H1 (cell line): ENCODE measurements around the gene MYH10. TPM values are rescaled to one million over a fixed set of nuclear protein-coding genes. Genes with fewer than 3 reads are reported as not detected.

Experiments used
- CEBPB ChIP-seq: IDR thresholded peaks from 2 replicates; pipeline ENCODE4 v1.6.1; 2012; ENCODE audit warnings: low read depth, low read length
- GABPA ChIP-seq: IDR thresholded peaks from 2 replicates; pipeline ENCODE4 v1.6.1; 2011; ENCODE audit warnings: mild to moderate bottlenecking, low read length, moderate library complexity, borderline replicate concordance; ENCODE audit not compliant: insufficient read depth
- KDM4A ChIP-seq: IDR thresholded peaks from one replicate; pipeline ENCODE4 v1.7.1; 2012; ENCODE audit warnings: low read depth, mild to moderate bottlenecking, moderate library complexity, low read length, inconsistent platforms; ENCODE audit not compliant: severe bottlenecking
- SIRT6 ChIP-seq: IDR thresholded peaks from one replicate; pipeline ENCODE4 v1.7.1; 2012; ENCODE audit warnings: low read length, inconsistent platforms
- SP1 ChIP-seq: IDR thresholded peaks from 2 replicates; pipeline ENCODE4 v1.6.1; 2011; ENCODE audit warnings: low read depth, low read length
- polyA plus RNA-seq, 7 experiments: library from polyadenylated mRNA; depleted of rRNA in 3 of 7; stranded (reverse) in 5 of 7; unstranded in 2 of 7; fragments of >200 nt in 5 of 7; fragments of 200-250 nt in 2 of 7; gene quantifications; 1 replicate in 5 of 7; 2 replicates in 1 of 7; 4 replicates in 1 of 7; pipeline versions ENCODE4 v1.2.1 to v1.2.3, GENCODE V29; 2011 to 2013; ENCODE audit warnings: missing spikeins in 2 of 7, mixed read lengths in 2 of 7
- total RNA-seq: library from RNA; stranded (reverse); fragmentation: NEBNext Ultra II Directional; extraction: Animal tissue kit (Norgen Biotek cat#: 25700); gene quantifications from 2 replicates; pipeline ENCODE4 v1.2.1, GENCODE V29; 2021

MYH10 gene
- total and polyA plus RNA-seq, 2 of the 8 experiments (the other 6 are each of a cell fraction or from before 2014, with no cell fraction given), result 64.1 to 289 TPM

GRCh38 chr17:8436169-8436843 lies 194.2 kb downstream of the MYH10 start (continued):
- TF ChIP-seq KDM4A, result peak; percentile 90
- TF ChIP-seq CEBPB, result no peak
- TF ChIP-seq GABPA, result no peak
- TF ChIP-seq SIRT6, result no peak
- no peak for TF ChIP-seq SP1
